ENCODE results near the gene SYCP3. TPM values are rescaled to one million over a fixed set of nuclear protein-coding genes. Genes with fewer than 3 reads are reported as not detected.

Gene SYCP3
- polyA plus RNA-seq, 1 donor from 2014 or later = 3.4 TPM

DNA sequence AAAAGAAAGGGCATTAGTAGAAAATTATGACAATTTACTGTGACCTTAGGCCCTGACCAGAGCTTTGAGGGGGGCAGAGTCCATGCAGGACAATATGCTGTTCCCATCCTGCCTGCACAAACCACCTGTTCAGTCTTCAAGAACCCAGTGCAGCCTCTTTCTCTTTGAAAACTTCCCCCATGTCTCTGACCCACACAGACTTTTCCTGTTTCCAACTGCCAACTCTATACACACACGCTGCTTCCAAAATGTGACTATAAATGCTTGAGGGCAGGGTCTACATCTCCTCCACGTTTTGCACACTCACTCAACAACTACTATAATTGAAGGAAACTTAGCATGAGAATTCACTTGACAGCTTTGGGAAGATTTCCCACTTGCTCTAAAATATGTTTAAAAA lies 36.6 kb upstream of the SYCP3 start:
- Histone ChIP-seq H3K36me3 (ENCODE audit: insufficient read depth, low read length) (no peaks in the 10 kb centered on the region), H3K4me3 (ENCODE audit: low read length) (no peak overlapping the region), H2AFZ (ENCODE audit: low read depth, low read length) (no peak overlapping the region), H3K27ac (ENCODE audit: low read length) (no peak overlapping the region), H3K9ac (ENCODE audit: low read length) (no peak overlapping the region), H3K27me3 (ENCODE audit: insufficient read depth, low read depth, low read length) (no peaks in the 10 kb centered on the region), H3K9me3 (ENCODE audit: low read length) (no peaks in the 10 kb centered on the region), H3K4me2 (ENCODE audit: low read length) (no peak overlapping the region), H4K20me1 (ENCODE audit: insufficient read depth) (no peaks in the 10 kb centered on the region), H3K9me2 (ENCODE audit: insufficient read depth, low read length) (no peaks in the 10 kb centered on the region), H3F3A (ENCODE audit: insufficient read depth, low read length, poor library complexity, severe bottlenecking) (no peaks in the 10 kb centered on the region), H3K79me2 (replicated peaks; ENCODE audit: insufficient read depth, low read length) (no peaks in the 10 kb centered on the region)
- TF ChIP-seq RAD21 (conservative IDR thresholded peaks at IDR 0.05) = no peak

DNA sequence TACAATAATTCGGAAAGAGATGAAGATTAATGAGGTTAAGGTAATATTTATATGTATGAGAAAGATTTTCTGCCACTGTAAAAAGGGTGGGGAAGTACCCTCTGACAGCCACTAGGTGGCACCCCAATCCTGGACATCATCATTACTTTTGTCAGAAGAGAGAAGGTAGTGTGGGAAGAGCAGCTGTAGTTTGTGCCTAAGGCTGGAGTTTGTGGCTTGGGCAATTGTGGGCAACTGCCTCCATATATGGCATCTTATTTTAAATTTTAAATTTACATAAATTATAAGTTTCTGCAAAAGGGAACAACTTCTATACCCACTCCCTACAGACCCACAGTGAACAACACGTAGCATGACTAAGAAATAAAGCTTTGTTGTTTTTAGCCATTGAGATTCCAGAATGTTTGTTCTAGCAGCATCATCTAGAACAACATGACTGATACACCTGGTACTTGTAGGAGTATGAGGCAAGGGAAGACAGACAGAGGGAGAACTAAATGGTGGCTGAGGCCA lies 34.4 kb upstream of the SYCP3 start:
- TF ChIP-seq SMC3 (conservative IDR thresholded peaks at IDR 0.05; ENCODE audit: poor library complexity) (peak; percentile 84), RAD21 (conservative IDR thresholded peaks at IDR 0.05) (peak; percentile 85)
- TF ChIP-seq, protein P1, sequence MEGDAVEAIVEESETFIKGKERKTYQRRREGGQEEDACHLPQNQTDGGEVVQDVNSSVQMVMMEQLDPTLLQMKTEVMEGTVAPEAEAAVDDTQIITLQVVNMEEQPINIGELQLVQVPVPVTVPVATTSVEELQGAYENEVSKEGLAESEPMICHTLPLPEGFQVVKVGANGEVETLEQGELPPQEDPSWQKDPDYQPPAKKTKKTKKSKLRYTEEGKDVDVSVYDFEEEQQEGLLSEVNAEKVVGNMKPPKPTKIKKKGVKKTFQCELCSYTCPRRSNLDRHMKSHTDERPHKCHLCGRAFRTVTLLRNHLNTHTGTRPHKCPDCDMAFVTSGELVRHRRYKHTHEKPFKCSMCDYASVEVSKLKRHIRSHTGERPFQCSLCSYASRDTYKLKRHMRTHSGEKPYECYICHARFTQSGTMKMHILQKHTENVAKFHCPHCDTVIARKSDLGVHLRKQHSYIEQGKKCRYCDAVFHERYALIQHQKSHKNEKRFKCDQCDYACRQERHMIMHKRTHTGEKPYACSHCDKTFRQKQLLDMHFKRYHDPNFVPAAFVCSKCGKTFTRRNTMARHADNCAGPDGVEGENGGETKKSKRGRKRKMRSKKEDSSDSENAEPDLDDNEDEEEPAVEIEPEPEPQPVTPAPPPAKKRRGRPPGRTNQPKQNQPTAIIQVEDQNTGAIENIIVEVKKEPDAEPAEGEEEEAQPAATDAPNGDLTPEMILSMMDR (IDR thresholded peaks at IDR 0.05; ENCODE audit: poor library complexity, severe bottlenecking) = peak; percentile 87
- TF ChIP-seq, protein P2, sequence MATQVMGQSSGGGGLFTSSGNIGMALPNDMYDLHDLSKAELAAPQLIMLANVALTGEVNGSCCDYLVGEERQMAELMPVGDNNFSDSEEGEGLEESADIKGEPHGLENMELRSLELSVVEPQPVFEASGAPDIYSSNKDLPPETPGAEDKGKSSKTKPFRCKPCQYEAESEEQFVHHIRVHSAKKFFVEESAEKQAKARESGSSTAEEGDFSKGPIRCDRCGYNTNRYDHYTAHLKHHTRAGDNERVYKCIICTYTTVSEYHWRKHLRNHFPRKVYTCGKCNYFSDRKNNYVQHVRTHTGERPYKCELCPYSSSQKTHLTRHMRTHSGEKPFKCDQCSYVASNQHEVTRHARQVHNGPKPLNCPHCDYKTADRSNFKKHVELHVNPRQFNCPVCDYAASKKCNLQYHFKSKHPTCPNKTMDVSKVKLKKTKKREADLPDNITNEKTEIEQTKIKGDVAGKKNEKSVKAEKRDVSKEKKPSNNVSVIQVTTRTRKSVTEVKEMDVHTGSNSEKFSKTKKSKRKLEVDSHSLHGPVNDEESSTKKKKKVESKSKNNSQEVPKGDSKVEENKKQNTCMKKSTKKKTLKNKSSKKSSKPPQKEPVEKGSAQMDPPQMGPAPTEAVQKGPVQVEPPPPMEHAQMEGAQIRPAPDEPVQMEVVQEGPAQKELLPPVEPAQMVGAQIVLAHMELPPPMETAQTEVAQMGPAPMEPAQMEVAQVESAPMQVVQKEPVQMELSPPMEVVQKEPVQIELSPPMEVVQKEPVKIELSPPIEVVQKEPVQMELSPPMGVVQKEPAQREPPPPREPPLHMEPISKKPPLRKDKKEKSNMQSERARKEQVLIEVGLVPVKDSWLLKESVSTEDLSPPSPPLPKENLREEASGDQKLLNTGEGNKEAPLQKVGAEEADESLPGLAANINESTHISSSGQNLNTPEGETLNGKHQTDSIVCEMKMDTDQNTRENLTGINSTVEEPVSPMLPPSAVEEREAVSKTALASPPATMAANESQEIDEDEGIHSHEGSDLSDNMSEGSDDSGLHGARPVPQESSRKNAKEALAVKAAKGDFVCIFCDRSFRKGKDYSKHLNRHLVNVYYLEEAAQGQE (IDR thresholded peaks at IDR 0.05; ENCODE audit: borderline replicate concordance) = no peak
- Histone ChIP-seq H3F3A (ENCODE audit: insufficient read depth, low read length, poor library complexity, severe bottlenecking) (no peaks in the 10 kb centered on the region), H3K9ac (ENCODE audit: low read length) (no peak overlapping the region), H3K36me3 (ENCODE audit: insufficient read depth, low read length) (peaks cover 2% of the 10 kb centered on the region), H3K4me2 (ENCODE audit: low read length) (no peak overlapping the region), H2AFZ (ENCODE audit: low read depth, low read length) (no peak overlapping the region), H3K27ac (ENCODE audit: low read length) (no peak overlapping the region), H3K4me3 (ENCODE audit: low read length) (no peak overlapping the region), H3K9me3 (ENCODE audit: low read length) (no peaks in the 10 kb centered on the region), H3K79me2 (replicated peaks; ENCODE audit: insufficient read depth, low read length) (no peaks in the 10 kb centered on the region), H3K27me3 (ENCODE audit: insufficient read depth, low read depth, low read length) (no peaks in the 10 kb centered on the region), H3K9me2 (ENCODE audit: insufficient read depth, low read length) (no peaks in the 10 kb centered on the region), H4K20me1 (ENCODE audit: insufficient read depth) (no peaks in the 10 kb centered on the region)

DNA sequence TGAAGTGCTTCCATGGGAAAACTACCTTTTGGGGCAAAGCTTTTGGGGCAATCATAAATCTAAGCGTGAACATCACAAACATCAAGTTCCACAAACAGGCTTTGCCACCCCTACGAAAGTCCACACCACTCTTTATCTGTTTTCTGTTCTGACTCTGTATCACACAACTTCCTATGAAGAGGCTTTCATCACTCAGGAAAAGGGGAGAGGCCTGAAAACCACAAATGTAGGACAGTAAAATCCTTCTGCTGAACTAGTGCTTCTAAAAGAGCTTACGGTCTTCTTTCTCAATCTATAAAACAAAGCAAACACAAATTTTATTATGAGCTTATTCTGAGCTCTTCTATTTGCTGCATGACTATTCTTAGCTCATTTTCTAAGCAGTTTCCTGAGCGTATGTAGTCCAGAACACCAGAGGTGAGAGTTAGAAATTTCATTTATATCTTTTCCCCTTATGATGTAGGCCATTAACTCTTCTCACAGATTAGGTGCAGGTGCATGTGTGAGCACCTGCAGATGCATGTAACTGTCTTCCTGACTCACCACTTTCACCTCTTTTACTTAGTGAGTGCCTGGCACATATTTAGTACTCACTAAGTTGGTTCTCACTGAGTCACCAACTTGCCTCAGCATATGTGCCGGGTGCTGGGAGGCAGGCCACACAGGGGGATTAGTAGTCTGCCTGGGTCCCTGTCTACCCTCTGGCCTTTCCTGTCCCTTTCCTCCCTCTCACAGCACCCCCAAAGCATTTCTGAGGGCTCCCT lies 32.9 kb upstream of the SYCP3 start:
- H3K4me3 ChIP-seq (ENCODE audit: low read length) = no peak overlapping the region
- no peaks in the 10 kb centered on the region for H3K9me3 ChIP-seq (ENCODE audit: low read length)
- TF ChIP-seq, protein P2 (IDR thresholded peaks at IDR 0.05; ENCODE audit: borderline replicate concordance) = no peak
- no peak for TF ChIP-seq POLR2AphosphoS5 (IDR thresholded peaks at IDR 0.05)
- TF ChIP-seq, protein P1 (IDR thresholded peaks at IDR 0.05; ENCODE audit: poor library complexity, severe bottlenecking) = no peak
- TF ChIP-seq RAD21 (conservative IDR thresholded peaks at IDR 0.05) = no peak
- no peak for TF ChIP-seq EP300 (conservative IDR thresholded peaks at IDR 0.05; ENCODE audit: poor library complexity, severe bottlenecking)
- no peak for TF ChIP-seq EZH2 (IDR thresholded peaks at IDR 0.05; ENCODE audit: borderline replicate concordance, insufficient read depth, low read length, poor library complexity, severe bottlenecking)
- H3K9me2 ChIP-seq (ENCODE audit: insufficient read depth, low read length) = no peaks in the 10 kb centered on the region
- no peak overlapping the region for H3K27ac ChIP-seq (ENCODE audit: low read length)
- H3F3A ChIP-seq (ENCODE audit: insufficient read depth, low read length, poor library complexity, severe bottlenecking) = no peaks in the 10 kb centered on the region
- no peaks in the 10 kb centered on the region for H4K20me1 ChIP-seq (ENCODE audit: insufficient read depth)
- no peaks in the 10 kb centered on the region for H3K79me2 ChIP-seq (replicated peaks; ENCODE audit: insufficient read depth, low read length)
- H3K4me2 ChIP-seq (ENCODE audit: low read length) = no peak overlapping the region
- peaks cover 3% of the 10 kb centered on the region for H3K36me3 ChIP-seq (ENCODE audit: insufficient read depth, low read length)
- no peaks in the 10 kb centered on the region for H3K27me3 ChIP-seq (ENCODE audit: insufficient read depth, low read depth, low read length)
- H3K9ac ChIP-seq (ENCODE audit: low read length) = no peak overlapping the region
- no peak overlapping the region for H2AFZ ChIP-seq (ENCODE audit: low read depth, low read length)
